Measurements from ENCODE around the gene MAGEA6.
A peak's percentile ranks its signal among the peaks of the same experiment; 100 is the strongest.
"Not testable (repeated sequence)": the region's sequence is repeated elsewhere in the genome, so short reads cannot be mapped to it uniquely, and the experiment has no call there.

Gene MAGEA6, protein sequence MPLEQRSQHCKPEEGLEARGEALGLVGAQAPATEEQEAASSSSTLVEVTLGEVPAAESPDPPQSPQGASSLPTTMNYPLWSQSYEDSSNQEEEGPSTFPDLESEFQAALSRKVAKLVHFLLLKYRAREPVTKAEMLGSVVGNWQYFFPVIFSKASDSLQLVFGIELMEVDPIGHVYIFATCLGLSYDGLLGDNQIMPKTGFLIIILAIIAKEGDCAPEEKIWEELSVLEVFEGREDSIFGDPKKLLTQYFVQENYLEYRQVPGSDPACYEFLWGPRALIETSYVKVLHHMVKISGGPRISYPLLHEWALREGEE

DNA sequence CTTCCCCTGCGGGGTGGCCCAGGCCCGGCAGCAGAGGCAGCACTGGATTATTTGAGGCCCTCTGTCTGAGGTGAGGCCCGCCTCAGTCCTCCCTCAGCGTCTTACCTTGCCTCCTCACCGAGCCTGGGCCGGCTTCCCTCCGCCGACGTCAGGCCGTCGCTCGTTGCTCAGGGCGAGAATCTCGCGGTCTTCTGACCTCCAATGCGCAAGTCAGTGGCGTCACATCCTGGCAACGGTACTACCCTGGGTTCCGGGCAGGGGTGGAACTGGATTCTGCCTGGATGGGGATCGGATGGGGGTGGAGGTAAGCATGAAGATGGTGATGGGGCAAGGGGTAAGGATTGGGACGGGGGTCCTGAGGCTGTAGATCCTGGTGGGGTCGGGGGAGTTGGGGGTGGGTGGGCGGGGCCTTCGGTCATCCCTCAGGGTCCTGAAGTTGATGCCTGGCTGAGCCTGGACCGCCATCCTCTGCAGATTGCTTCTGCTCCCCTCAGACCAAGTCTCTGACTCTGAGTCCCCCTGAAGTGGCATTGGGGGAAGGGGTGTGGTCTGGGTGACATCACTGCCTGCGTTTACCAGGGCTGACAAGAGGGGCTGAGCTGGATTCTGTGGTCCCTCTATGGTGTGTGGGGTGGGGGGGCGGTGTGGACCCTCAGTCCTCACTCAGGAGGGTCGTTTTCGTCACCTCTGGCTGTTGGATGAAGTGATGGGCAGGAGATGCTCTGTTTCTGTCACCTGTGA is at the start of gene MAGEA6:
MAGEA6 (minus strand) TSS at position 141 of the 741 bp plus-strand sequence. CDS start 2,039 bp downstream, outside the sequence.
- not testable (repeated sequence) for DNase-seq

DNA sequence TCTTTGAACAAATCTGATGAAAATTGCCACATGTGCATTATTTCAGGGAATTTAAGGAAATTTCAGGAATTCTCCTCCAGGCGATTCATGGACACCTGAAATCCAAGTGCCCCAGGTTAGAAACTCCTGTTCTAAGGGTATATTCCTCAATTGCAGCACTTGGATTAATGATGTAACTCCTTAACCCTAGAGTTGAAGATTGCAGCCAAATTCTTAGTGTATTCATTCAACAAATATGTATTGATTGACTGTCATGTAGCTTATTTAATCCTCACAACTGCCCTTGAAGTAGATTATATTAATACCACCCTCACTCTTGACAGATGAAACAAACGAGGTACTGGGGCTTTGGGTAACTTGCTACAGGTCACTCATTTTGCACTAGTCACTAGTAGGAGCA is 49.8 kb upstream of the MAGEA6 start:
- DNase-seq: no peak

DNA sequence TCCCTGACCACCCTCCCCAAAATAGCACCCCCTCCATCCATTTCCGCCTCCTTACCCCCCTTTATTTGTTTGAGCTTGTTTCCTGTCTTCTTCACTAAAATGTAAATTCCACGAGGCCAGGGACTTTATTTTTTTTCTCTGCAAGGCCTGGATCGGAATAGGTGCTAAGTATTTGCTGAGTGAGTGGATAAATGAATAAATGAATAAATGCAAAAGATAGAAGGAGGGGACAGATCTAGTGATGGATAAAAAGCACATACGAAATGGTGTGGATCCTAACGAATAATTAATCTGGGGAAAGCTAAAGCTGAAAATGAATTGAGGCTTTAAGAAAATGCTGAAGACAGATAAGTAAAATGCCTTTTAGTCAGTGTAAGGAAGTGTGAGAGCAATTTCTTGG is 48.9 kb upstream of the MAGEA6 start:
- DNase-seq: no peak

DNA sequence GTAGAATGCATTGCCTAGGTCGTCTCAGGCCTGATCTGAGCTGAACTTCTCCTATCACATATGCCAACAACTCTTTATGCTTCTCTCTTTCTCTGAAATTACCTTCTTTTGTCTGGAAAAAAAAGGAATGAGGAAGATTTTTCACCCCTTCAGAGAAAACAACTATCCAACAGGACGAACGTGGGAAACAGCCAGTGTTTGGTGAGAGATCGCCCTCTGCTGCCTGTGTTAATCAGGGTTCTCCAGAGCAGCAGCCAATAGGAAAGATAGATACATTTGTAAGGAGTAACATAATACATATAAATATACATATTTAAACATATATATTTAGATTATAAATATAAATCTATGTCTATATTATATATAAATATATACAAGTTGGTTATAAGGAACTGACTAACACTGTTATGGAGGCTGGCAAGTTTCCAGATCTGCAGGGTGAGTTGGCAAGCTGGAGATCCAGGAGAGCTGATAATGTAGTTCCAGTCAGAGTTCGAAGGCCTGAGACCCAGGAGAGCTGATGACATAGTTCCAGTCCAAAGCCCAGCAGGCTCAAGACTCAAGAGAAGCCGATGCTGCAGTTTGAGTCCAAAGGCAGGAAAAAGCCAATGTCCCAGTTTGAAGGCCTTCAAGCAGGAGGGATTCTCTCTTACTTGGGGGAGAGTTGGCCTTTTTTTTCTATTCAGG is 47.7 kb upstream of the MAGEA6 start:
- DNase-seq: peak in 30 of 56 donors; percentile 0 to 62 (median 8)

DNA sequence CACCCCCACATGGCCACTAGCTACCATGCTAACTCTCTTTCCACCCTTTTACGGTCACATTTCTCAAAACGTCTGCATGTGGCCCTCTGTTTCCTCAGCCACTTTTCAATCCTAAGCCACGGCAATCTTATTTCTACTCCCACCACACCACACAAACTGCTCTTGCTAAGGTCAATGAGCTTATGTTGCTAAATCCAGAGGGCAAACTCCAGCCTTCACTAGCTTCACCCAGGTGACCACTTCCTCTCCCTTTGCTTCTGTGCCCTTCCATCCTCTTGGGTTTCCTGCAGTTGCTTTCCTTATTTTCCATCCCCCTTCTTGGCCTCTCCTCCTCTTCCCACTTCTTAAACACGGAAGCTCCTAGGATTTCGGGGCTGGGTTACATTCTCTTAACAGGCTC is 44.6 kb upstream of the MAGEA6 start:
- no peak for DNase-seq

DNA sequence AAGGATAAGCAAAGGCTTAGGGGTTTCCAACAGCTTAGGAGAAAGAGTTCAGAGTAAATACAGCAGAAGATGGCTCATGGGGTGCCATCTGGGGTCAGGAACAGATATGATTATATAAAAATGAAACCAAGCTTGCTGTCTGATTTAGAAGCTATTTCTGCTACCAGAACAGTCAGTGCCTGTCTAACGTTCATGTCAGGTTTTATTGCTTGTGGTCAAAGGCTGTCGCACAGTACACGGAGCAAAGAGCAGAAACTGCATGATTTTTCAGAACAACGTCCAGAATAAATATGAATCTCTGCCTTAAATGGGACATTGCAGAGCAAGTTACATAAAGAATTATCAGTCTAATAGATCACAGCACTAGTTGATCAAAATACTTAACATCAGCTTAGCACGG is 43.7 kb upstream of the MAGEA6 start:
- DNase-seq: no peak

DNA sequence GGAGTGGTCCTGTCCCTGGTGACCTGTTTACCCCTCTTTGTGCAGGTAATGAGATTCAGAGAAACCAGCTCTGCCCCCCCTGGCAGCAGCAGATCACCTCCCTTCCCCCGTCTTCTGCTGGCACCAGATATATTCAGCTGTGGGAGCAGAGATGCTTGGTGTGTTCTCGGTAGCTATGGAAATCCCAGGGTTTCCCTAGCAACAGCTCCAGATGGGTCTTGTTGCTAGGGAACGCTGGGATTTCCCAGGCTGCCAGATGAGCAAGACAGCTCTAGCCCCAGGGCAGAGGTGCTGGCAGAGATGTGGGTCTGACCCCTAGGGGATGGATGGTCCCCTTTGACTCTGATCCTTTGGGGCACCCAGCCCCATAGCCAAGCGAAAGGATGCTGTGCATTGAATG is 40.9 kb upstream of the MAGEA6 start:
- DNase-seq: peak in 33 of 56 donors; percentile 1 to 64 (median 20)

DNA sequence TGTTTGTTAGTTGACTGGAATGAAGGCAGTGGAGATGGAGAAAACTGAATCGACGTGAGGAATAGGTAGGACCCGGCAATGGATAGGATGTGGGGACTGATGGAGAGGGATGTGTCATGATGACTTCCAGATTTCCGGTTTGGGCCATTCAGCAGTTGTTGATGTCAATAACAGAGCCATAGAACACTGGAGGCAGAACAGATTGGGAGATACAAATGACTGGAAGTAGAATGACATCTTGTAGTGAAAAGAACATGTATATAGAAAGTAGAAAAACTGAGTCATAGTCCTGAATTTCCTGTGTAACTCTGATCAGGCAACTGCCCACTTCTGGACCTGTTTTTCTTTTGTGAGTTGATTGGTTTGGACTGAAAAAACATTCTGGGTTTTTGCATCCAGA is 36.5 kb upstream of the MAGEA6 start:
- DNase-seq: no peak

DNA sequence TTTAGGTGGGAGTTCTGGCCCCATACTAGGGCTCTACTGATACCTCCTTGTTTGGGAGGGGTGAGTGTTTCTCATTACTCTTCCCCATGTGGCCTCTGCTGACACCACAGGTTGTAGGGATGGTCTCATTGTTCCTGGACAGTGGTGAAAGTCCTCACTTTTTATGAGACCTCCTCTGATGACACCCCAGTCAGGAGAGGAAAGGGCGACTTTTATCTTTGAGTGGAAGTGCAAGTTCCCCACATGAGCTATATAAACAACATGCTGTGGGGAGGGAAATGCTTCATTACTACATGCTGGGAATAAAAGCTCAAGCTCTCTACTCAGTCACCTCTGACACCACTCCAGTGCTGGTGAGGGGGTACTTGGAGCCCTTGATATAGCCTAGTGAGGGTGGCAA is 29.5 kb upstream of the MAGEA6 start:
- no peak for DNase-seq

DNA sequence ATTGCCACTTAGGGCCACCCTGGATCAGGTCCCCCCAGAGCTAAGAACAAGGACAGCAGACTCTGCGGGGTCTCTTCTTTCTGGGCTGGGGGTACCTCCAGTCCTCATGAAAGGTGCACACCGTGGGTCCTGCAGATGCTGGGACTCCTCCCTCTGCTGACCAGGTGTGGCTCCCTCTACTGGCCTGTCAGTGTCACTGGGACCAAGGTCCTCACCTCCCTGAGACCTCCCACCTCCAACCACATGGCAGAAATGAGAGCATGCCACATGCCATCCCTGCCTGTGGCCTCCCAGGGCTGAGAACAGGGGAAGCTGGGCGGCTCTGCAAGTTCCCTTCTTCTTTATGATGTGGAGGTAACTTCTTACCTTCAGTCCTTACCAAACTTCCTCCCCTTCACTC is 17.6 kb upstream of the MAGEA6 start:
- not testable (repeated sequence) for DNase-seq

DNA sequence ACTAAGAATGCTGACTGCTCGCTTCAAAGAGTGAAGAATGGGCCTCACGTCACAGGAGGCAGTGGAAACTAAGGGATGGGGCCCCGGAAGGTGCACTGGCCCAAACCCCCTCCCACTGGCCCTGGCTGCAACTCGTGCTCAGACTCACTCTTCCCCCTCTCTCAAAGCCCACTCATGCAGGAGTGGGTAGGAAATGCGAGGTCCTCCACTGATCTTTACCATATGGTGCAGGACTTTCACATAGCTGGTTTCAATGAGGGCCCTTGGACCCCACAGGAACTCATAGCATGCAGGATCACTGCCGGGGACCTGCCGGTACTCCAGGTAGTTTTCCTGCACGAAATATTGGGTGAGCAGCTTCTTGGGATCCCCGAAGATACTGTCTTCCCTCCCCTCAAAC is 2.9 kb downstream of the MAGEA6 start:
- DNase-seq: not testable (repeated sequence)

DNA sequence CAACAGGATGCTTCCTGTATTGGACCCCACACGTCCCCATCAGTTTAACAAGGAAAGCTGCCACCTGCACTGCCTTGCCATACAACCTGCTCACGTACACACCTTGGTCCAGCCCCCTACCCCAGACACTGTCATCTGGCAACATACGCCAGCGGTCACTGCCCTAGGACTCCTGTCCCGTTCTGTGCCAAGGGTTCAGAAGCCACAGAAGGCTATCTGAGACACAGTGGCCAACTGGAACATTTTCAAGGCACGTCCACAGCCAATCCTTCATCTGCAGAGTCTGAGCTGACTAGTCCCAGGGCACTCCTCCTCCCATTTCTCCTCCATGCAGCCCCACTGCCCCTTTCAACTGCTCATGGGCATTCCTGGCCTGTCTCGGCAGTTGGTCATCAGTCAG is 7.9 kb downstream of the MAGEA6 start:
- DNase-seq: not testable (repeated sequence)

DNA sequence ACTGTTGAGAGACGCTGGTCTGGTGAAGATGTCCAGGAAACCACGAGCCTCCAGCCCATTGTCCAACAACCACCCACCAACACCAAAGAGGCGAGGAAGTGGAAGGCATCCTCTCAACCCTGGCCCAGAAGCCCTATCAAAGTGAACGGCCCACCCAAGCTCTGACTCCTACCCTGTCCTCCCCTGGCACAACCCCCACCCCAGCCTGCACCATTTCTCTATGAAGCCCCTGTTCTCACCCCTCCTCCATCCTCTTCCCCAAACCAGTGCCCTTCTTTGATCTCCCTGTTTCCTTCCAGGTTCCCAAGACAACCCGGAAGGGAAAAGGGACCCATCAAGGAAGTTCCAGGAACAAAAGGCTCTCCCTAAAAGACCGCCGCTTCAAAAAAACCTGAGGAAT is 9.9 kb downstream of the MAGEA6 start:
- DNase-seq: not testable (repeated sequence)

DNA sequence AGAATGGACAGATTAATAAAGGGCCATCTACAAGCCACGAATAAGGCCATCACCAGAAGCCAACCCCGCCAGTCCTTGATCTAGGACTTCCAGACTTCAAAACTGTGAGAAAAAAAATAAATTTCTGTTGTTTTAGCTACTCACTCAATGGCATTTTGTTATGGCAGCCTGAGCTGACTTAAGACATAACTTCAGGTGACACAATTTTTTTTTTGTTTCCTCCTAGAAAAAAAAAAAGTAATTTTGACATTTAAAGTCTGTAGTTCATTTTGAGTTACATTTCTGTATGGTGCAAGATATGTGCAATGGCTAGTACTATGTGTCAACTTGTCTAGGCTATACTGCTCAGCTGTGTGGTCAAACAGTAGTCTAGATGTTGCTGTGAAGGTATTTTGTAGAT is 10.6 kb downstream of the MAGEA6 start, which contains the start of gene CSAG3:
CSAG3 (plus strand) TSS at position 301 of the 400 bp plus-strand sequence.
- DNase-seq: not testable (repeated sequence)

DNA sequence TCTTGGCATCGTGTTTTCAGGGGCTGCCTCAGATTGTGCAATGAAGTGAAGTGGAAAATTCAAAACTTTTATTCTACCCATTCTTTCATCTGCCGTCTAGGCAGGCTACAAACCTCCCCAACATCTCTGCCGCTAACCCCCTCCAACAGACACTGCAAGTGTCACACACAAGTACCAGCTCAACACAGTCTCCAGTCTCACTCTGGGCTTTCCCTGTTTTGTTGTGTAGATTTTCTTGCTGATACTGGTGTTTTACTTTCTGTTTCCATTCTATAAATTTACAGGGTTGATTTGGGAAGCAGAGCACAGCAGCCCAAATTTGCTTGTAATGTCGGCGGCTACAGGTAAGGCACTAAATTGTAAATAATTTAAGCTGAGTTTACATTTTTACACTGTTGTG is 14.6 kb downstream of the MAGEA6 start:
- DNase-seq: not testable (repeated sequence)

DNA sequence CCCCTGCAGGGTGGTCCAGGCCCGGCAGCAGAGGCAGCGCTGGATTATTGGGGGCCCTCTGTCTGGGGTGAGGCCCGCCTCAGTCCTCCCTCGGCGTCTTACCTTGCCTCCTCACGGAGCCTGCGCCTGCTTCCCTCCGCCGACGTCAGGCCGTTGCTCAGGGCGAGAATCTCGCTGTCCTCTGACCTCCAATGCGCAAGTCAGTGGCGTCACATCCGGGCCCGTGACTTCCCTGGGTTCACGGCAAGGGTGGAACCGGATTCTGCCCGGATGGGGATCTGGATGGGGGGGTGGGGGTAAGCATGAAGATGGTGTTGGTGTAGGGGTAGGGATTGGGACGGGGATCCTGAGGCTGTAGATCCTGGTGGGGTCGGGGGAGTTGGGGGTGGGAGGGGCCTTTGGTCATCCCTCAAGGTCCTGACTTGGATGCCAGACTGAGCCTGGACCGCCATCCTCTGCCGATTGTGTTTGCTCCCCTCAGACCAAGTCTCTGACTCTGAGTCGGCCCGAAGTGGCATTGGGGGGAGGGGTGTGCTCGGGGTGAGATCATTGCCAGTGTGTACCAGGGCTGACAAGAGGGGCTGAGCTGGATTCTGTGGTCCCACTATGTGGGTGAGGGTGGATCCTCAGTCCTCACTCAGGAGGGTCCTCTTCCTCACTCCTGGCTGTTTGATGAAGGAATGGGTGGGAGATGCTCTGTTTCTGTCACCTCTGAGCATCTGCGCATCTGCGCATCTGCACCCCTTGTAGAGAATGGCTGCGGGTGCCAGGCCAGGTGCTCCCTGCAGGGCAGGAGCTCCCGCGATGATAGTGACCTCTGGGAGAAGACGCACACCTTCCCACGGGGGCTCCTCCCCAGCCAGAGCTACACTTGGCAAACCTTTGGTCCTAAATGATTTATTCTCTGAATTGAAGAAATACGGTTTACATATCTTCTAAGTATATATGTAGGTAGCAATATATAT is 15.5 kb downstream of the MAGEA6 start, which contains the start of gene MAGEA2:
MAGEA2 (minus strand) TSS at position 157 of the 965 bp plus-strand sequence. CDS start 2,479 bp downstream, outside the sequence.
- DNase-seq: not testable (repeated sequence)

DNA sequence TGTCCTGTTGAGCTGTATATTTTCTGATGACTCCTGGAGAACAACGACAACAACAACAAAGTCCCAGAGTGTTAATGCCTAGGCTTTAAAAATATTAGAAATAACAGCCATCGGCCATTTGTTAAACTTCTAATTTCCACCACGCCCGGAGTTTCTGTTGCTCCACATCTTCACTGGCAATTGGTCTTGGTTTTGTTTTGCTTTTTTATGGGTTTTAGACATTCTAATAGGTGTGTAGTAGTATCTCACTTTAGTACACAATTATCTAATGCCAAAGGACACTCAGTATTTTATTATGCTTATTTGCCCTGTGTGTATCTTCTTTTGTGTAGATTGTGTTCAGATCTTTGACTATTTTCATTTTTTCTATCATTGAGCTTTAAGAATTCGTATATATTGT is 30.9 kb downstream of the MAGEA6 start:
- DNase-seq: no peak

DNA sequence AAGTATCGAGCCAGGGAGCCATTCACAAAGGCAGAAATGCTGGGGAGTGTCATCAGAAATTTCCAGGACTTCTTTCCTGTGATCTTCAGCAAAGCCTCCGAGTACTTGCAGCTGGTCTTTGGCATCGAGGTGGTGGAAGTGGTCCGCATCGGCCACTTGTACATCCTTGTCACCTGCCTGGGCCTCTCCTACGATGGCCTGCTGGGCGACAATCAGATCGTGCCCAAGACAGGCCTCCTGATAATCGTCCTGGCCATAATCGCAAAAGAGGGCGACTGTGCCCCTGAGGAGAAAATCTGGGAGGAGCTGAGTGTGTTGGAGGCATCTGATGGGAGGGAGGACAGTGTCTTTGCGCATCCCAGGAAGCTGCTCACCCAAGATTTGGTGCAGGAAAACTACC is 33.0 kb downstream of the MAGEA6 start:
- not testable (repeated sequence) for DNase-seq

DNA sequence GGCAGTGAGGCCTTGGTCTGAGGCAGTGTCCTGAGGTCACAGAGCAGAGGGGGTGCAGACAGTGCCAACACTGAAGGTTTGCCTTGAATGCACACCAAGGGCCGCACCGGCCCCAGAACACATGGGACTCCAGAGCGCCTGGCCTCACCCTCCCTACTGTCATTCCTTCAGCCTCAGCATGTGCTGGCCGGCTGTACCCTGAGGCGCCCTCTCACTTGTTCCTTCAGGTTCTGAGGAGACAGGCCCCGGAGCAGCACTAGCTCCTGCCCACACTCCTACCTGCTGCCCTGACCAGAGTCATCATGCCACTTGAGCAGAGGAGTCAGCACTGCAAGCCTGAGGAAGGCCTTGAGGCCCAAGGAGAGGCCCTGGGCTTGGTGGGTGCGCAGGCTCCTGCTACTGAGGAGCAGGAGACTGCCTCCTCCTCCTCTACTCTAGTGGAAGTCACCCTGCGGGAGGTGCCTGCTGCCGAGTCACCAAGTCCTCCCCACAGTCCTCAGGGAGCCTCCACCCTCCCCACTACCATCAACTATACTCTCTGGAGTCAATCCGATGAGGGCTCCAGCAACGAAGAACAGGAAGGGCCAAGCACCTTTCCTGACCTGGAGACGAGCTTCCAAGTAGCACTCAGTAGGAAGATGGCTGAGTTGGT is 33.5 kb downstream of the MAGEA6 start:
- no peak for DNase-seq

DNA sequence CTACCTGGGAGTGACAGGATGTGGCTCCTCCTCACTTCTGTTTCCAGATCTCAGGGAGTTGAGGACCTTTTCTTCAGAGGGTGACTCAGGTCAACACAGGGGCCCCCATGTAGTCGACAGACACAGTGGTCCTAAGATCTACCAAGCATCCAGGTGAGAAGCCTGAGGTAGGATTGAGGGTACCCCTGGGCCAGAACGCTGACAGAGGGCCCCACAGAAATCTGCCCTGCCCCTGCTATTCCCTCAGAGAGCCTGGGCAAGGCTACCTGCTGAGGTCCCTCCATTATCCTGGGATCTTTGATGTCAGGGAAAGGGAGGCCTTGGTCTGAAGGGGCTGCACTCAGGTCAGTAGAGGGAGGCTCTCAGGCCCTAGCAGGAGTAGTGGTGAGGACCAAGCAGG is 34.4 kb downstream of the MAGEA6 start:
- no peak for DNase-seq
